Measurements from ENCODE around the gene ELAVL2. TPM values are rescaled to one million over a fixed set of nuclear protein-coding genes. Genes with fewer than 3 reads are reported as not detected.

Gene ELAVL2
- total RNA-seq, 1 experiment from 2014 or later = 35.9 TPM

DNA sequence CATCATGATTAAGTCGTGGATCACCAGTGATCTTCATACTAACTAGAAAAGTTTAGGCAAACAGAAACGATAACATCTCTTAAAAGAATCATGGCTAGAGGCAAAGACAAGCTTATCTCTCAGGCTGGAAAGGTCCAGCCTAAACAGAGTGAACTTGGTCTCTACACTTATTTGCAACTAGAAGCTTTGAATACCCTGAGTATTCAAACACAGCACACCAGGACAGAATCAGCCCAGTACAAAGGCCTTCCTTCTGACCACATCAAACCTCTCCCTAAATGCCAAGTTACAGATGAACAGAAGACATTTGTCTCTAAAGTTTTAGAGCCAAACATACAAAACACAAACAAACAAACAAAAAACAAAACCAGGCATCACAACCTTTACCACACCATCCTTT, 57.2 kb downstream of the ELAVL2 start:
- peaks cover 88% of the 10 kb centered on the region for H3K4me1 Mint-ChIP-seq
- POLR2A ChIA-PET = no interaction called here
- CTCF ChIA-PET = interaction anchor here (1.5 kb wide), 1 partner anchor 10 kb away, joined by 4 read pairs; no protein-coding TSS in a partner anchor
- H3K36me3 Mint-ChIP-seq = peaks cover 7% of the 10 kb centered on the region
- H3K9me3 Mint-ChIP-seq = no peaks in the 10 kb centered on the region
- peak overlapping the region; percentile 1; the same call in 1 of the 2 replicates for H3K4me3 Mint-ChIP-seq
- TF ChIP-seq, protein P1, sequence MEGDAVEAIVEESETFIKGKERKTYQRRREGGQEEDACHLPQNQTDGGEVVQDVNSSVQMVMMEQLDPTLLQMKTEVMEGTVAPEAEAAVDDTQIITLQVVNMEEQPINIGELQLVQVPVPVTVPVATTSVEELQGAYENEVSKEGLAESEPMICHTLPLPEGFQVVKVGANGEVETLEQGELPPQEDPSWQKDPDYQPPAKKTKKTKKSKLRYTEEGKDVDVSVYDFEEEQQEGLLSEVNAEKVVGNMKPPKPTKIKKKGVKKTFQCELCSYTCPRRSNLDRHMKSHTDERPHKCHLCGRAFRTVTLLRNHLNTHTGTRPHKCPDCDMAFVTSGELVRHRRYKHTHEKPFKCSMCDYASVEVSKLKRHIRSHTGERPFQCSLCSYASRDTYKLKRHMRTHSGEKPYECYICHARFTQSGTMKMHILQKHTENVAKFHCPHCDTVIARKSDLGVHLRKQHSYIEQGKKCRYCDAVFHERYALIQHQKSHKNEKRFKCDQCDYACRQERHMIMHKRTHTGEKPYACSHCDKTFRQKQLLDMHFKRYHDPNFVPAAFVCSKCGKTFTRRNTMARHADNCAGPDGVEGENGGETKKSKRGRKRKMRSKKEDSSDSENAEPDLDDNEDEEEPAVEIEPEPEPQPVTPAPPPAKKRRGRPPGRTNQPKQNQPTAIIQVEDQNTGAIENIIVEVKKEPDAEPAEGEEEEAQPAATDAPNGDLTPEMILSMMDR (IDR thresholded peaks at IDR 0.05) = no peak
- TF ChIP-seq AFF4 (CRISPR knock-in tag; IDR thresholded peaks at IDR 0.05; ENCODE audit: borderline replicate concordance) = no peak
- TF ChIP-seq MLX (CRISPR knock-in tag; IDR thresholded peaks at IDR 0.05) = no peak
- TF ChIP-seq NFYB (CRISPR knock-in tag; conservative IDR thresholded peaks at IDR 0.05; ENCODE audit: low read depth) = no peak
- no peak for TF ChIP-seq STAT6 (CRISPR knock-in tag; conservative IDR thresholded peaks at IDR 0.05; ENCODE audit: low read depth)
- TF ChIP-seq, protein P2, sequence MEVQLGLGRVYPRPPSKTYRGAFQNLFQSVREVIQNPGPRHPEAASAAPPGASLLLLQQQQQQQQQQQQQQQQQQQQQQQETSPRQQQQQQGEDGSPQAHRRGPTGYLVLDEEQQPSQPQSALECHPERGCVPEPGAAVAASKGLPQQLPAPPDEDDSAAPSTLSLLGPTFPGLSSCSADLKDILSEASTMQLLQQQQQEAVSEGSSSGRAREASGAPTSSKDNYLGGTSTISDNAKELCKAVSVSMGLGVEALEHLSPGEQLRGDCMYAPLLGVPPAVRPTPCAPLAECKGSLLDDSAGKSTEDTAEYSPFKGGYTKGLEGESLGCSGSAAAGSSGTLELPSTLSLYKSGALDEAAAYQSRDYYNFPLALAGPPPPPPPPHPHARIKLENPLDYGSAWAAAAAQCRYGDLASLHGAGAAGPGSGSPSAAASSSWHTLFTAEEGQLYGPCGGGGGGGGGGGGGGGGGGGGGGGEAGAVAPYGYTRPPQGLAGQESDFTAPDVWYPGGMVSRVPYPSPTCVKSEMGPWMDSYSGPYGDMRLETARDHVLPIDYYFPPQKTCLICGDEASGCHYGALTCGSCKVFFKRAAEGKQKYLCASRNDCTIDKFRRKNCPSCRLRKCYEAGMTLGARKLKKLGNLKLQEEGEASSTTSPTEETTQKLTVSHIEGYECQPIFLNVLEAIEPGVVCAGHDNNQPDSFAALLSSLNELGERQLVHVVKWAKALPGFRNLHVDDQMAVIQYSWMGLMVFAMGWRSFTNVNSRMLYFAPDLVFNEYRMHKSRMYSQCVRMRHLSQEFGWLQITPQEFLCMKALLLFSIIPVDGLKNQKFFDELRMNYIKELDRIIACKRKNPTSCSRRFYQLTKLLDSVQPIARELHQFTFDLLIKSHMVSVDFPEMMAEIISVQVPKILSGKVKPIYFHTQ (CRISPR knock-in tag; IDR thresholded peaks at IDR 0.05) = no peak
- no peak for TF ChIP-seq ZNF138 (CRISPR knock-in tag; conservative IDR thresholded peaks at IDR 0.05)
- TF ChIP-seq TCF7 (CRISPR knock-in tag; IDR thresholded peaks at IDR 0.05; ENCODE audit: low read depth) = no peak
- TF ChIP-seq, protein P3, sequence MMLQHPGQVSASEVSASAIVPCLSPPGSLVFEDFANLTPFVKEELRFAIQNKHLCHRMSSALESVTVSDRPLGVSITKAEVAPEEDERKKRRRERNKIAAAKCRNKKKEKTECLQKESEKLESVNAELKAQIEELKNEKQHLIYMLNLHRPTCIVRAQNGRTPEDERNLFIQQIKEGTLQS (CRISPR knock-in tag; conservative IDR thresholded peaks at IDR 0.05) = no peak
- TF ChIP-seq JUN (CRISPR knock-in tag; IDR thresholded peaks at IDR 0.05) = no peak
- TF ChIP-seq ZNF232 (CRISPR knock-in tag; IDR thresholded peaks at IDR 0.05) = no peak
- TF ChIP-seq ATF6 (CRISPR knock-in tag; IDR thresholded peaks at IDR 0.05) = no peak
- DNase-seq (ENCODE audit: low spot score) (no peak), ATAC-seq (peak; percentile 47)
- peak overlapping the region; percentile 78; the same call in 1 of the 2 replicates for H3K27ac Mint-ChIP-seq
- H3K27me3 Mint-ChIP-seq (ENCODE audit: low read depth) = no peaks in the 10 kb centered on the region
